GM12878 (cell line): ENCODE results near the gene TES.
"Not testable (repeated sequence)": the region's sequence is repeated elsewhere in the genome, so short reads cannot be mapped to it uniquely, and the experiment has no call there.

Experiments used
- ATF2 ChIP-seq: IDR thresholded peaks from 2 replicates; pipeline ENCODE4 v1.6.1; 2012; ENCODE audit warnings: low read length, inconsistent platforms
- DPF2 ChIP-seq: fragments of 450-650 bp; IDR thresholded peaks from 2 replicates; pipeline ENCODE4 v1.6.1; 2017; ENCODE audit warnings: mild to moderate bottlenecking
- EP300 ChIP-seq, 2 experiments: fragments of 150-350 bp in 1 of 2; IDR thresholded peaks; 2 replicates each; pipeline ENCODE4 v1.6.1; 2011 to 2012; ENCODE audit warnings: low read depth in 2 of 2, low read length in 2 of 2, borderline replicate concordance in 1 of 2, improper control_type of control experiment in 1 of 2, inconsistent platforms in 1 of 2; ENCODE audit not compliant: control insufficient read depth in 1 of 2
- EZH2 ChIP-seq: IDR thresholded peaks from 2 replicates; pipeline ENCODE4 v1.6.1; 2012; ENCODE audit warnings: low read depth, mild to moderate bottlenecking, control low read depth, inconsistent platforms, low read length, borderline replicate concordance; ENCODE audit not compliant: control insufficient read depth
- MAX ChIP-seq: IDR thresholded peaks from 2 replicates; pipeline ENCODE4 v1.6.1; 2012; ENCODE audit warnings: low read depth, low read length, improper control_type of control experiment
- NFYB ChIP-seq: IDR thresholded peaks from 2 replicates; pipeline ENCODE4 v1.6.1; 2011; ENCODE audit warnings: low read depth, mild to moderate bottlenecking, low read length, improper control_type of control experiment, moderate library complexity; ENCODE audit not compliant: insufficient read depth
- POLR2A ChIP-seq: IDR thresholded peaks from 2 replicates; pipeline ENCODE4 v1.6.1; 2011; ENCODE audit warnings: low read depth, mild to moderate bottlenecking, low read length
- POLR2AphosphoS5 ChIP-seq: IDR thresholded peaks from 2 replicates; pipeline ENCODE4 v1.6.1; 2011; ENCODE audit warnings: mild to moderate bottlenecking, low read length, inconsistent platforms
- RELA ChIP-seq: fragments of 450-650 bp; IDR thresholded peaks from 2 replicates; pipeline ENCODE4 v1.8.0; 2014; ENCODE audit warnings: borderline replicate concordance; ENCODE audit not compliant: partially characterized antibody
- STAT1 ChIP-seq: fragments of 450-650 bp; conservative IDR thresholded peaks from 2 replicates; pipeline ENCODE4 v1.6.1; 2014; ENCODE audit warnings: antibody characterized with exemption, mild to moderate bottlenecking
- ZSCAN29 ChIP-seq: fragments of 450-650 bp; IDR thresholded peaks from 2 replicates; pipeline ENCODE4 v1.6.1; 2017; ENCODE audit warnings: mild to moderate bottlenecking, moderate library complexity
- TF ChIP-seq, protein P1 (sequence below): fragments of 150-350 bp; IDR thresholded peaks from 2 replicates; pipeline ENCODE4 v1.6.1; 2016; ENCODE audit warnings: low read depth, low read length

DNA sequence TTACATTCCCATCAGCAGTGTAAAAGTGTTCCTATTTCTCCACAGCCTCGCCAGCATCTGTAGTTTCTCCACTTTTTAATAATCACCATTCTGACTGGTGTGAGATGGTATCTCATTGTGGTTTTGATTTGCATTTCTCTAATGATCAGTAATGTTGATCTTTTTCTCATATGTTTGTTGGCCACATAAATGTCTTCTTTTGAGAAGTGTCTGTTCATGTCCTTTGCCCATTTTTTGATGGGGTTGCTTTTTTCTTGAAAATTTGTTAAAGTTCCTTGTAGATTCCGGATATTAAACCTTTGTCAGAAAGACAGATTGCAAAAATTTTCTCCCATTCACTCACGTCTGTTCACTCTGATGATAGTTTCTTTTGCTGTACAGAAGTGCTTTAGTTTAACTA is 35.2 kb upstream of the TES start:
- not testable (repeated sequence) for TF ChIP-seq ATF2; MAX; NFYB; ZSCAN29; EZH2; POLR2AphosphoS5; RELA; EP300 (IDR thresholded peaks at IDR 0.05; ENCODE audit: borderline replicate concordance in 1 of 2, control insufficient read depth in 1 of 2, low read depth in 2 of 2, low read length in 2 of 2); POLR2A; STAT1; DPF2
- TF ChIP-seq, protein P1, sequence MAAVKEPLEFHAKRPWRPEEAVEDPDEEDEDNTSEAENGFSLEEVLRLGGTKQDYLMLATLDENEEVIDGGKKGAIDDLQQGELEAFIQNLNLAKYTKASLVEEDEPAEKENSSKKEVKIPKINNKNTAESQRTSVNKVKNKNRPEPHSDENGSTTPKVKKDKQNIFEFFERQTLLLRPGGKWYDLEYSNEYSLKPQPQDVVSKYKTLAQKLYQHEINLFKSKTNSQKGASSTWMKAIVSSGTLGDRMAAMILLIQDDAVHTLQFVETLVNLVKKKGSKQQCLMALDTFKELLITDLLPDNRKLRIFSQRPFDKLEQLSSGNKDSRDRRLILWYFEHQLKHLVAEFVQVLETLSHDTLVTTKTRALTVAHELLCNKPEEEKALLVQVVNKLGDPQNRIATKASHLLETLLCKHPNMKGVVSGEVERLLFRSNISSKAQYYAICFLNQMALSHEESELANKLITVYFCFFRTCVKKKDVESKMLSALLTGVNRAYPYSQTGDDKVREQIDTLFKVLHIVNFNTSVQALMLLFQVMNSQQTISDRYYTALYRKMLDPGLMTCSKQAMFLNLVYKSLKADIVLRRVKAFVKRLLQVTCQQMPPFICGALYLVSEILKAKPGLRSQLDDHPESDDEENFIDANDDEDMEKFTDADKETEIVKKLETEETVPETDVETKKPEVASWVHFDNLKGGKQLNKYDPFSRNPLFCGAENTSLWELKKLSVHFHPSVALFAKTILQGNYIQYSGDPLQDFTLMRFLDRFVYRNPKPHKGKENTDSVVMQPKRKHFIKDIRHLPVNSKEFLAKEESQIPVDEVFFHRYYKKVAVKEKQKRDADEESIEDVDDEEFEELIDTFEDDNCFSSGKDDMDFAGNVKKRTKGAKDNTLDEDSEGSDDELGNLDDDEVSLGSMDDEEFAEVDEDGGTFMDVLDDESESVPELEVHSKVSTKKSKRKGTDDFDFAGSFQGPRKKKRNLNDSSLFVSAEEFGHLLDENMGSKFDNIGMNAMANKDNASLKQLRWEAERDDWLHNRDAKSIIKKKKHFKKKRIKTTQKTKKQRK, result not testable (repeated sequence)
